Osteoblast (primary cell): ENCODE results near the gene NFATC3. TPM values are rescaled to one million over a fixed set of nuclear protein-coding genes. Genes with fewer than 3 reads are reported as not detected.

Experiments
- DNase-seq: peaks from one replicate; pipeline ENCODE4 v3.0.0; 2011; ENCODE audit warnings: low spot score, mixed read lengths; ENCODE audit not compliant: insufficient read length; ENCODE audit errors: missing footprints
- H2AFZ ChIP-seq: 2 replicates; pipeline ENCODE4 v1.6.0; 2011; ENCODE audit warnings: mild to moderate bottlenecking, low read length
- H3K27ac ChIP-seq: 2 replicates; pipeline ENCODE4 v1.5.1; 2011; ENCODE audit warnings: mild to moderate bottlenecking, low read depth, low read length, moderate library complexity
- H3K27me3 ChIP-seq: 2 replicates; pipeline ENCODE4 v1.6.0; 2012; ENCODE audit warnings: mild to moderate bottlenecking, control low read depth, inconsistent platforms, low read length, moderate library complexity; ENCODE audit not compliant: insufficient read depth
- H3K36me3 ChIP-seq: 2 replicates; pipeline ENCODE4 v1.5.1; 2011; ENCODE audit warnings: mild to moderate bottlenecking, low read length, control low read depth, moderate library complexity; ENCODE audit not compliant: insufficient read depth
- H3K4me1 ChIP-seq: 2 replicates; pipeline ENCODE4 v1.5.1; 2011; ENCODE audit warnings: mild to moderate bottlenecking, low read length, control low read depth, moderate library complexity; ENCODE audit not compliant: insufficient read depth
- H3K4me2 ChIP-seq: 2 replicates; pipeline ENCODE4 v1.6.0; 2011; ENCODE audit warnings: mild to moderate bottlenecking, low read length; ENCODE audit not compliant: insufficient read depth
- H3K4me3 ChIP-seq: fragments of 200-600 bp; sonication (generic); 3 replicates; pipeline ENCODE4 v1.5.1; 2012; ENCODE audit warnings: mild to moderate bottlenecking, low read length, inconsistent platforms; ENCODE audit not compliant: insufficient read depth
- H3K79me2 ChIP-seq: 2 replicates; pipeline ENCODE4 v1.6.0; 2012; ENCODE audit warnings: mild to moderate bottlenecking, low read length, control low read depth, inconsistent platforms; ENCODE audit not compliant: insufficient read depth
- H3K9me3 ChIP-seq: 2 replicates; pipeline ENCODE4 v1.5.1; 2011; ENCODE audit warnings: low read depth, low read length, control low read depth
- H4K20me1 ChIP-seq: 2 replicates; pipeline ENCODE4 v1.6.0; 2012; ENCODE audit warnings: mild to moderate bottlenecking, low read length, control low read depth; ENCODE audit not compliant: insufficient read depth
- CTCF ChIP-seq: IDR thresholded peaks from 2 replicates; pipeline ENCODE4 v1.5.1; 2011; ENCODE audit warnings: mild to moderate bottlenecking, low read depth, low read length, moderate library complexity; ENCODE audit errors: extremely low read depth
- total RNA-seq: library from RNA; depleted of rRNA; stranded (reverse); fragments of >200 nt; gene quantifications from 2 replicates; pipeline ENCODE4 v1.2.3, GENCODE V29; 2012

NFATC3 gene
- total RNA-seq, 1 donor, result 36.2 TPM

- DNase-seq, result no peak
- Histone ChIP-seq H3K79me2 (no peaks in the 10 kb centered on the region), H3K4me3 (no peak overlapping the region), H4K20me1 (no peaks in the 10 kb centered on the region), H2AFZ (no peak overlapping the region), H3K4me2 (no peak overlapping the region), H3K4me1 (no peaks in the 10 kb centered on the region), H3K9me3 (no peaks in the 10 kb centered on the region), H3K36me3 (peaks cover 26% of the 10 kb centered on the region), H3K27ac (no peak overlapping the region), H3K27me3 (no peaks in the 10 kb centered on the region)
- no peak for TF ChIP-seq CTCF
Measured at GRCh38 chr16:68186877-68187276, 101.7 kb downstream of the NFATC3 start.

DNA sequence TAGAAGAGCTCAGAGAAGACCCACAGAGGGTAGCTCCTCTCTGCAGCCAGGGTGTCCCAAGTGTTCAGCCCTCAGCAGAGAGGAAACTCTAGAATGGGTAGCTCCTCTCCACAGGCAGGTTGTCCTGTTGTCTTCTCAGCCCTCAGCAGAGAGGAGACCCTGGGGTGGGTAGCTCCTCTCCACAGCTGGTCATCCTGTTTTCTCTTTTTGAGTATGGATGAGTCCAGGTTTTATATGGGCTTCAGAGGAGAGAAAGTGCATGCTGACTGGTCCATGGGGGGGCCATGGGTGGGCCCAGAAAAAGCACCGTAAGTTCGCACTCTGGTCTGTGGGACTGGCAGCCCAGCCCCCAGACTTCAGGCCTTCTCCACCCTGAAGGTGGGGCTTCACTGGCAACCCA lies 102.3 kb downstream of the NFATC3 start:
- peaks cover 29% of the 10 kb centered on the region for H3K36me3 ChIP-seq
- DNase-seq, result no peak
- H4K20me1 ChIP-seq, result no peaks in the 10 kb centered on the region
- H3K79me2 ChIP-seq, result no peaks in the 10 kb centered on the region
- TF ChIP-seq CTCF, result no peak
- no peak overlapping the region for H3K4me2 ChIP-seq
- H3K27me3 ChIP-seq, result no peaks in the 10 kb centered on the region
- H3K4me3 ChIP-seq, result no peak overlapping the region
- no peak overlapping the region for H3K27ac ChIP-seq
- H3K4me1 ChIP-seq, result no peaks in the 10 kb centered on the region
- no peak overlapping the region for H2AFZ ChIP-seq
- H3K9me3 ChIP-seq, result no peaks in the 10 kb centered on the region

GRCh38 chr16:68188170-68188569 lies 103.0 kb downstream of the NFATC3 start:
- no peaks in the 10 kb centered on the region for H3K79me2 ChIP-seq
- no peaks in the 10 kb centered on the region for H3K4me1 ChIP-seq
- H3K4me3 ChIP-seq, result no peak overlapping the region
- no peaks in the 10 kb centered on the region for H3K9me3 ChIP-seq
- no peak overlapping the region for H3K27ac ChIP-seq
- no peaks in the 10 kb centered on the region for H3K27me3 ChIP-seq
- no peak overlapping the region for H3K4me2 ChIP-seq
- peaks cover 28% of the 10 kb centered on the region for H3K36me3 ChIP-seq
- DNase-seq, result no peak
- no peak overlapping the region for H2AFZ ChIP-seq
- H4K20me1 ChIP-seq, result no peaks in the 10 kb centered on the region
- TF ChIP-seq CTCF, result no peak

- Histone ChIP-seq H2AFZ (no peak overlapping the region), H3K4me3 (no peak overlapping the region), H3K79me2 (no peaks in the 10 kb centered on the region), H3K4me2 (no peak overlapping the region), H3K27ac (no peak overlapping the region), H3K4me1 (no peaks in the 10 kb centered on the region), H4K20me1 (no peaks in the 10 kb centered on the region), H3K9me3 (no peaks in the 10 kb centered on the region), H3K27me3 (no peaks in the 10 kb centered on the region), H3K36me3 (peaks cover 20% of the 10 kb centered on the region)
- DNase-seq, result no peak
- no peak for TF ChIP-seq CTCF
Measured at GRCh38 chr16:68190081-68190480, 104.9 kb downstream of the NFATC3 start.
